ENCODE data around the gene ZNF608.

Gene ZNF608

DNA sequence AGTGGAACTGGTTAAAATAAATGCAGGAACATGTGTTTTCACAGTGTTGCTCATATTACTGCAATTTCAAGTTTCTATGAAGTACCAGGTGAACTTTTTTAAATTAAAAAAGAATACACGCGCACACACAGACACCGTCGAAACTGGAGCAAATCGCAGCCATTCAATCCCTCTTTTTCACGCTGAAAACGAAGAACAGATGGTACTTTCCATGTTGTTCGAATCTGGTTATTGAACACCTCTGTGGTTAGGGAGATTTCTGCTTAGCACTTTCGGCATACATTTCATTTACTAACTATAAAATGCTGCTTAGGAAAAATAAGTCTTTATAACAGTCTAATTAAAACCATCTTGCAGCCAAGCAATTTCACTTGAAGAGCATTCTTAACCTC, 6.8 kb downstream of the ZNF608 start:
- no peak for DNase-seq

DNA sequence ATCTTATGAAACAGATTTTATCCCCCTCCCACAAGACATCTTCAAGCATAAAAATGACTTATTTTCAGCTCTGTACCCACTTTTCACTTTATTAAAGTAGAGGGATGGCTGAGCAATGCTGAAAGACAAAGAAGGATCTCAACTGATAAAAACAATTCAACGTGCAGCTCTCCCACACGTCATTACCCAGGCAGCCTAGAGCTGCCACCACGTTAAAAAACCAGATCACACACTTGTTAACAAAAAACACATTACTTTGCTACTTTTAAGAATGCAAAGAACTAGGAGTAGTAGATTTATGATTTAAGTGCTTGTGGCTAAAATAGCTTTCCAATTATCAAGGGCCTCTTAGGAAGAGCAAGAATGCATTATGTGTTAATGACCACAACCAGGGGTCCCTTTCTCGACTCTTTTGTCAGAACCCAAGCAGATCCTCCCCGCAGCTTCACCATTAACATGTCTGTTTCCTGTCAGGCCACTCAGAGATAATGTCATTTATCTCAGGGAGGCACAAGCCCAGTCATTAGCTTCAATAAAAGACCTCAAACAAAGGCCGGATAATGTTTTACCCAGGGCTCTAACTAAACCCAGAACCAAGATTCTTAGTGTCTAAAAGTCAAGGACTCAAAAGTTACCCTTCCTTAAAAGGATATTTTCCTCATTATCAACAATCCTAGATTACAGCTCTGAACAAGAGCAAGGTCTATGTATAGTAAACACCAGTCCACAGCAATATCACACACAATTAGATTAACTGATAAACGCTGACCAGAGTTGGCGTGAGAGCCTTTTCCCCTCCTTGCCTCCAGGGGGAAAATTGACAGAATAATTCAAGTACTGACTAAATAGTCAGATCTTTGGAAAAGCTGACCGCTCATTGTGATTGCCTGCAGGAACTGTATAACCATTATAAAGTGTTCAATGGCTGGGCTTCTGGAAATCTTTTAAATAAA, 7.5 kb downstream of the ZNF608 start:
- no peak for DNase-seq

DNA sequence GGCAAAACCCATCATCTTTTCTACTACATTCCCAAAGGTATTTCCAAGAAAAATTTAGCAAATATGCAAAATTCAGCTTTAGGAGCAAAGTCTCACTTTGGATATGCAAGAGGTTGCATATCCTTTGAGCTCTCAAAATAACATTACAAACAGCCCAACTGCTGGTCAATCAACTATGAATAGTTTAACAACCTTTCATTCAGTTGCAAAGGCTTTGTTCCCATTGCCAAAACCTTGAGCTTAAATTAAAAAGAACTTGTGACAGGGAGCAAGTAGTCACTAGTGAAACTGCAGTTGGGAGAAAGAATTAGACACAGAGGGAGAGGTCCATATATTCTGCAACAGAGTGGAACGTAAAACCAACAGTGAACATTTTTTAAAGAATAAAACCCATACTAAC, 8.8 kb downstream of the ZNF608 start:
- DNase-seq, result no peak

GRCh38 chr5:124736805-124737188, 9.6 kb downstream of the ZNF608 start:
- DNase-seq, result no peak

- no peak for DNase-seq
Observed at GRCh38 chr5:124736082-124736804, 10.2 kb downstream of the ZNF608 start.

DNA sequence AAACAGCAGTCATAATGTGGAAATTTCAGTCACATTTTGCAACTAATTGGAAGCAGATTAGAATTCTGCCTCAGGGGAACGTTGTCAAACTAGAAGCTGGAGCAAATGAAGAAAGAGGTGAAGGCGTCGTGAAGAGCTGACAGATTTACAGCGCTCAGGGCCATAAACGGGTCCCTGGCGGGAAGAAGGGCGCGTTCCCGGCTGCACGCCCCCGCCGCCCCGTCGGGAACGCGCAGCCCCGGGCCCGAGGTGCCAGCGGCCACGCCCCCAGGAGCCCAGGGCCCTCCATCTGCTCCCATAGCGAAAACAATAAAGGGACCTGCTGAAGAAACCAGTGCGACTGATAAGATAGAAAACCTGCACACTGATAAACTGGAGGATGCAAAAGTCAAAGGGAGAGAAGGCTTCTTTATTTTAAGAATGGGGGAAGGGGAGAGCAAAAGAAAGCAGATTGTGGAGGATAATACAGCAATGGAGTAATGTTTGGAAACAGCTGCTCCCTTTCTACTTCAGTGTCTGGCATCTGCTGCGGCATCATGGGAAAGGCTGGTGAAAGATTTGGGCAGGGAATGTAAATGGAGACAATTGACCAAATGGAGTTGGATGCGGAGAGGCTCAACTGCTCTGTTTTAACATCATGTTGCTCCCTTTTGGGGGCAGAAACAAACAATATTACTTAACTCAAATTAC, 11.1 kb downstream of the ZNF608 start:
- peak; percentile 75 for DNase-seq

GRCh38 chr5:124734574-124735168, 11.8 kb downstream of the ZNF608 start:
- no peak for DNase-seq

DNA sequence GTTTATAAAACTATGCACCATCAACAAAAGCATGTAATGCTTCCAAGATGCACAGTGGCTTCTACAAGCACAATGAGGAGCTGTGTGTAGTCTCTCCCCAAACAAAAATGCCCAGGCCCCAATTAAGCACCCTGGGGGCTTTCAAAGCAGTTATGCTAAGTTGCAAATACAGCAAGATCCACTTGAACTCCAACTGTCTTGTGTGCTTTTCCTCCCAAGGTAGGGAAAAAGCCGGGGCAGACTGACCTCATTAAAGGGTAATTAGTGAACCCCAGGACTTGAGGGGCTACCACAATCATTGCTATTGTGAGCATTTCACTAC, 13.1 kb downstream of the ZNF608 start:
- DNase-seq, result no peak

DNA sequence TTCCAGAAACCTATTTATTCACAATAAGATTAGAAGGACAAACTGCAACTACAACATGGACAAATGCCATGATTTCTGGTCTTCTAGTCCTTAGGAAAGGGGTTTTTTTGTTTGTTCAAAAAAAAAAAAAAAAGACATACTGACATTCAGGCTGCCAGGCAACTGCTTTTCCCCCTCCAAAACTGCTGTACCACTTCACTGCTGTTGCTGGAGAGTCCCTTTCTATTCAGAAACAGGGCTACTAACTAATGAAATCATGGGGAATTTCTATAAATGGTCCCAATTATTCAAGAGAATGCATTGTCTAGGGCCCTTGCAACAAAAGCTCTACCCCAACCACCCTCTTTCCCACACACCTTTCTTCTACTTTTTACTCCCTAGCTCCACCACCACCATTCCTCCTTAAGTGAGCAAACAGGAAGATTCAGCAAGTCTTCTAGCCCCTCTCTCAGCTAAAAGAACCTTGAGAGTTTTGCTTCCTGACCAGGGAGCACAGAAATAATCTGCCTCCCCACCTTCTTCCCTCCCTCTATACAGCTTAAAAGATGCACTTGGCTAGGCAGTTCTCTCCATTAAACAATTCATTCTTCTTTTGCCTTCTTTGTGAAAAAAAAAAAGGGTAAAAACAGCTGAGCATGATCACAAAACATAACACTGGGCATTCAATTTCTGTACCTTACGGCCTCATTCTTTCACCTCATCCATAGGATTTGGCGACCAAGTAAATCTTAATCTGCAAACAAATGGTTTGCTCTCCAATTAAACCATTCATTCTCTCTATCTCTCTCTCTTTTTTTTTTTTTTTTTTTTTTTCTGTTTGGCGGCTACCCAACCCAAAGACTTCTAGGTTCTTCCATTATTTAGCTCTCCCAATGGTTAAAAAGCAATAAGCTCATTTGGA, 13.8 kb downstream of the ZNF608 start:
- no peak for DNase-seq

- DNase-seq, result no peak
Observed at GRCh38 chr5:124730381-124730780, 16.1 kb downstream of the ZNF608 start.

DNA sequence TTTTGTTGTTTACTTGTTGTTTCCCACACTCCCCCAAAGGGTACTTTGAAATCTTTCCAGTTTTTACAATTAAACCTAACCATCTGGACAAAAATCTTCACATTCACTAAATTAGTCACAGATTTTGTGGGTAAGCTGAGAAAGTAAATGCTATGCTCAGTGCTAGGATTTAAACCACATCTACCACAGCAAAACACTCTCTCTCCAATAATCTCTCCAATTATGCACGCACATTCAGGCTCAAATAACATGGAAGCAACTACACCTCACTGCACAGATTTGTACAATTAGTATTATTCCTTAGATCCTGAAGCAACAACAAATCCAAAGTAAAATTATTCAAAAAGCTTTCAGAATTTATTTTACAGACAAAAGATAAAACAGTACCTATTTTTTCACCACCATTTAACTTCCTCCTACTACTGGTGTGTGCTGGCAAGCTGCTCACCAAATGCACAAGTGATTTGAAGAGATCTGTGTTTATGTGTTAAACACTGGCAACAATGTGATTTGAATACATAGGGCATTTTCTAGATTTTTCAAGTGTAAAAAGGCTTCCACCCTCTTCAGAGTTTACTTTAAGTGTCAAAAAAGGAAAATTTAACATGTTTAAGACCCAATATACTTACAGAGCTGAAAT, 16.6 kb downstream of the ZNF608 start:
- DNase-seq, result no peak

DNA sequence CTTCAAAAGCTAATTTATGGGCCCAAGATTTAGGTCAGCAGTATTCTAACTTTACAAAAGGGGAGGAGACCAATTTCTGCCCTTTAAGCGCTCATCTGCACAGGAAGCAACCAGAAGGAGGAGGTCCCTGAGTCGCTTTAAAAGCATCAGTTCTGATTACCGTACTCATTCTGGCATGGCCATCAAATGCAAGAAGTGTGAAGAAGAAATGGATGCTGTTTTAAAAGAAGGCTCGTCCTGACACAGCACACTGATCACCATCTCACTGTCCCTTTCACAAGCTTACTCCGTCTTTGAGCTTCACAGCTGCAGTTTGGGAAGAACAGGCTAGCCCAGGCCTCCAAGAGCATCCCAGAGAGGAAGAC, 17.5 kb downstream of the ZNF608 start:
- DNase-seq, result no peak

GRCh38 chr5:124728331-124728967, 18.0 kb downstream of the ZNF608 start:
- DNase-seq, result no peak

GRCh38 chr5:124726631-124727362, 19.6 kb downstream of the ZNF608 start:
- no peak for DNase-seq

DNA sequence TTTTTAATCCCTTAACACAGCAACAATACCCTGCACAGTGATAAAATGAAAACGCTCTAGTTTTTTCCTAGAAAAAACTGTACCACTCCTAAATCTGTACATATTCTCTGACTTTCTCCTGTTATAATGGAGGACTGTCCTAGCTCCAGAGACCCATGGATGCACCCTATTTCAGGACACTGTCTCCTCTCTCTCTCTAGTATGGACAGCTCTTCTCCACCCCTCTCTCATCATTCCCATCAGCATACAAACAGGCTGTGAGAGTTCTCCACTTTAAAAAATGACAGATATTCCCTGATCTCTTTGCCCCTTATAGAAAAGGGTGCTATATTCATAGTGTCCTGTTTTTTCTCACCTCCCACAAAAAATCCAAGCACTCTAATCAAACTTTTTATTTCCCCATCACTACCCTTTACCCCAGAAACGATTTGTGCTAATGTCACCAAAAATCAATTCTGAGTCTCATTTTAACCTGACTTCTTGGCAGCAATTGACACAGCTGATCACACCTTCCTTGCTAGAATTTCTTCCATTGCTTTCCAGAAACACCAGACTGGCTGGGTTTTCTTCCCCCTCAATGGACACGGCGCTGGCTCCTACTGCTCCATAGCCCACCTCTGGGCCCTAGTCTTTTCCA, 20.7 kb downstream of the ZNF608 start:
- no peak for DNase-seq

- no peak for DNase-seq
Observed at GRCh38 chr5:124725040-124725434, 21.4 kb downstream of the ZNF608 start.

DNA sequence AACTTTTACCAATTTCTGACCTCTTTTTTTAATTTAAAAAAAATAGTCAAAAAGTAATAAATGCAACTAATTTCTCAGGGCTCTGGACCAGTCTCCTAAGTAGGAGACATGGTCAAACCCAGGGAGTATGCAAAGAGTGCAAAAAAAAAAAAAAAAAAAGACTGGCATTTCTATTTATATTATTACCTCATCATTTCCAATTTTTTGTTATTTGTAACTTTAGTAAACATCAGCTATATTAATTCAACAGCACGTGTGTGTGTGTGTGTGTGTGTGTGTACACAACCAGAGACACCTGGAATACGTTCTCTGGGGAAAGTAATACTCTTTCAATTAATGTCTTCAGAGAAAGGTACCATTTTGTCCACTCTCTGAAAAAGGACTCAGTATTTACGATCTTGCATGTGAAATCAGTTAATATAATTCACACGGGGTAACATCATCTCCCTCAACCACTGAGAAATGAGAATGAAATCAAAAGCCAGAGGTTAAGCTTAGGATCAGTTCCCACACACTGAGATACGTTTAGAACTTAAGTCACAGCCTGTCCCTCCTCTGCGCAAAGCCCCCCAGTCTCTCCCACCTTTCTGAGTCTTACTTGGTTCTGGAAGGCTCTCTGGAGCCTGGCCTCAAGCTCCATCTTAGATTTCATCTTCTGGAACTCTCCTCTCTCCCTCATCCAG, 21.9 kb downstream of the ZNF608 start:
- no peak for DNase-seq

DNA sequence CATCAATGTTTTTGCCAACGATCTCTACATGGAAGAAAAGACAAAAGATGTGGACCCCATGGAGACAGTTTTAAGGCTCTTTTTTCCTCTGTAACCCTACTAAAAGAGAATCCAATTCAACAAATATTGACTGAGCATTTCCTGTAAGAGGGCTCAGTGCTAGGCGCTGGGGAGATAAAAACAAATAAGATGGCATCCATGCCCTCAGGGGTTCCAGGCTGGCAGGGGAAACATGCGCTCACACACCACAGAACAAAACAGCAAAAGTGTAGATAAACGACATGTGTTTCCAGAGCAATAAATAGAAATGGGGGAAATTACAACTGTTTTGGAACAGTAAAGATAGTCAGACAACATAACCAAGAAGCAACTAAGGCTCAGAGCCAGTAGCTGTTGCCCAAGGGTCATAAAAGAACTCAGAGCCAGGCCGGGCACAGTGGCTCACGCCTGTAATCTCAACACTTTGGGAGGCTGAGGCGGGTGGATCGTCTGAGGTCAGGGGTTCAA, 25.2 kb downstream of the ZNF608 start:
- DNase-seq, result no peak

DNA sequence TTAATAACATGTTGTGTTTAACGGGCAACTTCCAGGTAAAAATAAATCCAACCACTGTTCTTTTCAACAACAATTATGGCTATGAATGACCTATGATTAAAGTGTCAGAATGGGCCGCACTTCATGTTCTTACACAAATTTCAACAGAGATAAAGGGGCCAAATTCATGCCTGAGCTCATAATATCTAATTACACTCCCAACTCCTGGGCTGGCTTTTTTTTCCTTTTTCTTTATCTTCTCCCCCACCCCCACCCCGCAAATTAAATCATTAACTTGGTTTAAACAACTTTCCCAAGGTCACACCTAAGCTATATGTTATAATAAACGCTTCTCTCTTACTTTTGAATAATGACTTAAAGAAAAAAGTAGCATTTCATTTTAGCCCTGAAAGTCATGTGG, 25.8 kb downstream of the ZNF608 start:
- DNase-seq, result no peak

Data from right kidney (tissue), 1 donor.